ENCODE results near the gene PRKCE. TPM values are rescaled to one million over a fixed set of nuclear protein-coding genes. Genes with fewer than 3 reads are reported as not detected.
A peak's percentile ranks its signal among the peaks of the same experiment; 100 is the strongest.

The PRKCE gene
- total RNA-seq, 1 experiment from 2014 or later, result 21.7 TPM

DNA sequence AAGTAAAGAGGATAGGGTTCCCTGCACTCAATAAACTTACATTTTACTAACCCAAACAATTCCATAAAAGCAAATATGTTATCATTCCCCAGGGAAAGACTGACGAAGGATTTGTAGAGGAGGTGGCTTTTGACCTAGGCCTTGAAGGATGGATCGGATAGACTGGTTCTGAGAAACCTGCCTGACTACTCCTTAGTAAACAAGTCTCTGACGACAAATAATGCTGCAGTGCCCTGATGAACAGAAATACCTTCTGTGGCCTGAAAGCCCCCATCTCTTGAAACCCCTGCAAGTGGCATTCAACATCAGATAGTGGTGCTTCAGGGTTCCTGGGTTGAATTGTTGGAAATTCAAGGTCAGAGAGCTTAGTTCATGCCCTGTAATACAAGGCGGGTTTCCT lies 19.2 kb downstream of the PRKCE start:
- intact Hi-C loops (cut with micrococcal nuclease; ENCODE audit: unreplicated experiment), result no loop called here
- Histone ChIP-seq H3K9me2 (ENCODE audit: insufficient read depth) (no peaks in the 10 kb centered on the region), H3K79me2 (ENCODE audit: low read depth) (peaks cover 84% of the 10 kb centered on the region)

DNA sequence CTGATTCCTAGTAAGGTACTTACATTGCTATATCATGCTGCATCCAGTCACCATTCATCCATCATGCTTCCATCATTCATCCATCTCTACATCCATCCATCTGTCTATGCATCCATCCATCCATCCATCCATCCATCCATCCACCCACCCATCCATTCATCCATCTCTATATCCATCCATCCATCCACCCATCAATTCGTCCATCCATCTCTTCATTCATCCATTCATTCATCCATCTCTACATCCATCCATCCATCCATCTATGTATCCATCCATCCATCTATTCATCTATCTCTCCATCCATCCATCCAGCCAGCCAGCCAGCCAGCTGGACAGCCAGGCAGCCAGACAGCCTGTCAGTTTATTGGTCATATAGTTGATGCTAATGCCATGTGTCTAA lies 20.7 kb downstream of the PRKCE start:
- ChIA-PET CTCF (no interaction called here), POLR2A (ENCODE audit: unreplicated experiment) (no interaction called here)
- H2AFZ ChIP-seq, result no peak overlapping the region
- H3K79me2 ChIP-seq (ENCODE audit: low read depth), result peaks cover 89% of the 10 kb centered on the region
- H3K4me1 ChIP-seq (replicated peaks; ENCODE audit: insufficient read depth), result peaks cover 65% of the 10 kb centered on the region
- no peaks in the 10 kb centered on the region for H3K36me3 ChIP-seq (ENCODE audit: low read depth)
- intact Hi-C loops (cut with micrococcal nuclease; ENCODE audit: unreplicated experiment), result no loop called here
- no peaks in the 10 kb centered on the region for H3K9me2 ChIP-seq (ENCODE audit: insufficient read depth)
- no peak overlapping the region for H3K4me2 ChIP-seq
- H3K27me3 ChIP-seq (ENCODE audit: insufficient read depth, low read depth), result no peaks in the 10 kb centered on the region
- no peak for TF ChIP-seq EZH2 (IDR thresholded peaks at IDR 0.05; ENCODE audit: low read depth)
- TF ChIP-seq, protein P1, sequence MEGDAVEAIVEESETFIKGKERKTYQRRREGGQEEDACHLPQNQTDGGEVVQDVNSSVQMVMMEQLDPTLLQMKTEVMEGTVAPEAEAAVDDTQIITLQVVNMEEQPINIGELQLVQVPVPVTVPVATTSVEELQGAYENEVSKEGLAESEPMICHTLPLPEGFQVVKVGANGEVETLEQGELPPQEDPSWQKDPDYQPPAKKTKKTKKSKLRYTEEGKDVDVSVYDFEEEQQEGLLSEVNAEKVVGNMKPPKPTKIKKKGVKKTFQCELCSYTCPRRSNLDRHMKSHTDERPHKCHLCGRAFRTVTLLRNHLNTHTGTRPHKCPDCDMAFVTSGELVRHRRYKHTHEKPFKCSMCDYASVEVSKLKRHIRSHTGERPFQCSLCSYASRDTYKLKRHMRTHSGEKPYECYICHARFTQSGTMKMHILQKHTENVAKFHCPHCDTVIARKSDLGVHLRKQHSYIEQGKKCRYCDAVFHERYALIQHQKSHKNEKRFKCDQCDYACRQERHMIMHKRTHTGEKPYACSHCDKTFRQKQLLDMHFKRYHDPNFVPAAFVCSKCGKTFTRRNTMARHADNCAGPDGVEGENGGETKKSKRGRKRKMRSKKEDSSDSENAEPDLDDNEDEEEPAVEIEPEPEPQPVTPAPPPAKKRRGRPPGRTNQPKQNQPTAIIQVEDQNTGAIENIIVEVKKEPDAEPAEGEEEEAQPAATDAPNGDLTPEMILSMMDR (conservative IDR thresholded peaks at IDR 0.05), result no peak
- H4K20me1 ChIP-seq (ENCODE audit: insufficient read depth), result no peaks in the 10 kb centered on the region
- H3K27ac ChIP-seq, result no peak overlapping the region
- no TSS peak for BruUV-seq (replicated peaks)
- peaks cover 37% of the 10 kb centered on the region for H3F3A ChIP-seq (ENCODE audit: insufficient read depth, low read depth)
- DNase-seq, result no peak
- no peaks in the 10 kb centered on the region for H3K9me3 ChIP-seq (ENCODE audit: insufficient read depth, low read depth)
- H3K4me3 ChIP-seq, result no peak overlapping the region

More for the DNA sequence above, 19.2 kb downstream of the PRKCE start:
- Histone ChIP-seq H4K20me1 (ENCODE audit: insufficient read depth) (no peaks in the 10 kb centered on the region), H3K27ac (peak overlapping the region; percentile 30; the same call in 1 of the 2 replicates), H3K4me1 (replicated peaks; ENCODE audit: insufficient read depth) (peaks cover 50% of the 10 kb centered on the region), H2AFZ (no peak overlapping the region), H3F3A (ENCODE audit: insufficient read depth, low read depth) (peaks cover 31% of the 10 kb centered on the region), H3K4me3 (peak overlapping the region; percentile 3; the same call in 1 of the 2 replicates), H3K9me3 (ENCODE audit: insufficient read depth, low read depth) (no peaks in the 10 kb centered on the region), H3K4me2 (peak overlapping the region; percentile 64), H3K27me3 (ENCODE audit: insufficient read depth, low read depth) (no peaks in the 10 kb centered on the region), H3K36me3 (ENCODE audit: low read depth) (no peaks in the 10 kb centered on the region)
- no TSS peak for BruUV-seq (replicated peaks)
- CTCF ChIA-PET, result no interaction called here
- POLR2A ChIA-PET (ENCODE audit: unreplicated experiment), result interaction anchor here (0.5 kb wide), 1 partner anchor 31 kb away, joined by 3 read pairs; no protein-coding TSS in a partner anchor
- TF ChIP-seq, protein P1 (conservative IDR thresholded peaks at IDR 0.05), result no peak
- TF ChIP-seq EZH2 (IDR thresholded peaks at IDR 0.05; ENCODE audit: low read depth), result no peak
- DNase-seq, result peak in 1 of 2 experiments; percentile 64

DNA sequence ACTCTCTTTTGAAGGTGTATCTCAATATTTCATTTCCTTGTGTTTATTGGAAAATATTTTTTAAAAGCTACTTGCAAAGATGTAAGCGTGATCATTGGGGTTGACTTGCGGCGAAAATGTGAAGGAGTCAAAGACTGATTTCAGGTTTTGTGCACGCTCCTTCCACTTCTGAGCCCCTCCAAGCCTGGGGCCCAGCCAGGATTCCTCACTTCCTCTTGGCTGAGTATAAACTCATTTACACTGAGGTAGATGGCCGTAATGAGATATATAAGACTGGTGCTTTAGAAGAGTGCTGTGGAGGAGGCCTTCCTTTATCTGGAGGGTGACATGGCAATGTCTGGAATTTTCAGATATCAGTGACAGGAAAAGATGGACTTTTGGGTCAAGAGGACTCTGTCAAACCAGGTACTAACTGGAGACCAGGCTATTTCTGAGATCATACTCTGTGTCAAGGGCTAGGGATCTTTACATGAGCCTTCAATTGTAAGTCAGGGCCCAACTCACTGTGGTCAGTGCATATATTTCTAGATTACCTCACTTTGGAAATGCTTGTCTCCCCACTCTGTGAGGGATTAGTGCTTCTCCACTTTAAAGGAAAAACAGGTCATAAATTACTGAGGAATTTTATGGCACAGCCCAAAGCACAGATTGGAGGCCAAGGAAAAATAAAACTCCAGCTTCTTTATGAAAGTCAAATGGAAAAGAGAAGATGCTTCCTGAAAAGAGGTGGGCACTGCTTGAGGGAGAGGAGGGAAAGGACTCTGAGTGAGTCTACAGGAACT lies 22.8 kb downstream of the PRKCE start:
- ChIA-PET CTCF (no interaction called here), POLR2A (ENCODE audit: unreplicated experiment) (interaction anchor here (0.6 kb wide), 1 partner anchor 971 kb away, joined by 3 read pairs; no protein-coding TSS in a partner anchor)
- peaks cover 37% of the 10 kb centered on the region for H3F3A ChIP-seq (ENCODE audit: insufficient read depth, low read depth)
- BruUV-seq (replicated peaks), result no TSS peak
- peak overlapping the region; percentile 7; the same call in 1 of the 2 replicates for H2AFZ ChIP-seq
- peak overlapping the region; percentile 94 for H3K27ac ChIP-seq
- TF ChIP-seq EZH2 (IDR thresholded peaks at IDR 0.05; ENCODE audit: low read depth), result no peak
- TF ChIP-seq, protein P1 (conservative IDR thresholded peaks at IDR 0.05), result no peak
- no peaks in the 10 kb centered on the region for H3K9me3 ChIP-seq (ENCODE audit: insufficient read depth, low read depth)
- no peaks in the 10 kb centered on the region for H3K27me3 ChIP-seq (ENCODE audit: insufficient read depth, low read depth)
- intact Hi-C loops (cut with micrococcal nuclease; ENCODE audit: unreplicated experiment), result no loop called here
- no peaks in the 10 kb centered on the region for H3K9me2 ChIP-seq (ENCODE audit: insufficient read depth)
- DNase-seq, result peak in 1 of 2 experiments; percentile 47
- H3K36me3 ChIP-seq (ENCODE audit: low read depth), result no peaks in the 10 kb centered on the region
- no peaks in the 10 kb centered on the region for H4K20me1 ChIP-seq (ENCODE audit: insufficient read depth)
- H3K4me3 ChIP-seq, result peak overlapping the region; percentile 32; the same call in 1 of the 2 replicates
- peak overlapping the region; percentile 74 for H3K4me2 ChIP-seq
- peaks cover 79% of the 10 kb centered on the region for H3K4me1 ChIP-seq (replicated peaks; ENCODE audit: insufficient read depth)
- H3K79me2 ChIP-seq (ENCODE audit: low read depth), result peaks cover 88% of the 10 kb centered on the region
